Measurements from ENCODE around the gene BDH1.
"Not testable (repeated sequence)": the region's sequence is repeated elsewhere in the genome, so short reads cannot be mapped to it uniquely, and the experiment has no call there.

The BDH1 gene

DNA sequence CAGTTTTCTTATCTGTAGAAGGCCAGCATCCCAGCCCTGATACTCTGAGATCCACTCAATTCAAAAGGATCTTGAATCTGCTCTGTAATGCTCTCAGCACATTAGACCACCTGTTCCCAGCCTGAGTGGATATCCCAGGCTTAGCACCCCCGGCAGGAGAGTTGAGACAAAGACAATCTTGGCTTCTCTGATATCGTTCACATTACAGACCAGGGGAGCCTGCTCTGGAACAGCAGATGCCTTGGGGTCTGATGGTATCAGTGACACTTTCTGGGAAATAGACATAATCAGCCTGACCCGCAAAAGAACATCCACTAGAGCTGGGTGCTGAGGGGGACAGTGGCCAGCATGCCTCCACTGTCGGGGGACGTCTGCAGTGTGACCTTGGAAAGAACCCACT is 70.6 kb downstream of the BDH1 start:
- DNase-seq (ENCODE audit: low spot score) = no peak

- DNase-seq (ENCODE audit: low spot score) = no peak
Observed at GRCh38 chr3:197484204-197484901, 71.4 kb downstream of the BDH1 start.

GRCh38 chr3:197482001-197482400 is 73.8 kb downstream of the BDH1 start:
- no peak for DNase-seq (ENCODE audit: low spot score)

GRCh38 chr3:197480320-197480719 is 75.4 kb downstream of the BDH1 start:
- no peak for DNase-seq (ENCODE audit: low spot score)

GRCh38 chr3:197478746-197479668 is 76.8 kb downstream of the BDH1 start:
- DNase-seq (ENCODE audit: low spot score) = no peak

- DNase-seq (ENCODE audit: low spot score) = not testable (repeated sequence)
Observed at GRCh38 chr3:197477816-197478215, 78.0 kb downstream of the BDH1 start.

DNA sequence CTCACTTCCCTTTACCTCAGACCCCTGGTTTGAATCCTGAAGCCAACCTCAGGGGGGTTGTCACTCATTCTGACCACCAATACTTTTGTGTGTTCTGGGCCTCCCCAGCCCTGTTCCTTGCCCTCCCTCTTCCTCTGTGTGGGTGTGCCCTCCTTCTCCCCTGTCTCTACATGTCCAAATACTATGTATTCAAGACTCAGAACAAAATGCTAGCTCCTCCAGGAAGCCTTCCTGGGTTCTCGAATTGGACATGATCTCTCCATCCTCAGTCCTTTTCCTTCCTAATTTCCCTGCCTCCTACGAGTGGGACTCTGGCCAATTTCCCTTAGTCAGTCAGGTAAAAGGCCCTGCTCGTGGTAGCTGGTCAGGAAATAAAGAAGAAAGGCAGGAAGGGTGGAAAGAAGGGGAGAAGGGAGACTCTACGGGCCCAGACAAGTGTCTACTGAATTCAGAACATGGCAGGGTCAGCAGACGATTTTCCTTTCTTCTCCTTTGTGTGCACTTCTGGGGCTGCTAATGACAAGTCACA is 79.7 kb downstream of the BDH1 start:
- DNase-seq (ENCODE audit: low spot score) = no peak

DNA sequence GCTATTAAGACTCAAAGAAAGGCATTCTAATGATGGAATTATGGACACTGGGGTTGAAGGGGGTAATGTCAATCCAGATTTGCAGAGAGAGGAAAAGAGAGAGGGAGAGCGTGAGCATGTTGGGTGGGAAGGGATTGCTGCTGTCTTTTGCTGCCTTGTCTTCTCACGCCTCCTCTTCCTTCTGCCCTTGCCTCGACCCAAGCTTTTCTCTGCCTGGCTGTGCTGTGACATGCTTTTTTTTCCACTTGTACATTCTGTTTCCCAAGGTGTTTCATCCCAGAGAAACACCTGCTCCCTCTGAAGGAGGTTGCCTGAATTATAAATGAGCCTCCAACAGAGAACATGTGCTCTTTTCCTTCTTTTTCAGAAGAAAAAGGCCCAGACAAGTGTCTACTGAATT is 80.3 kb downstream of the BDH1 start:
- no peak for DNase-seq (ENCODE audit: low spot score)

DNA sequence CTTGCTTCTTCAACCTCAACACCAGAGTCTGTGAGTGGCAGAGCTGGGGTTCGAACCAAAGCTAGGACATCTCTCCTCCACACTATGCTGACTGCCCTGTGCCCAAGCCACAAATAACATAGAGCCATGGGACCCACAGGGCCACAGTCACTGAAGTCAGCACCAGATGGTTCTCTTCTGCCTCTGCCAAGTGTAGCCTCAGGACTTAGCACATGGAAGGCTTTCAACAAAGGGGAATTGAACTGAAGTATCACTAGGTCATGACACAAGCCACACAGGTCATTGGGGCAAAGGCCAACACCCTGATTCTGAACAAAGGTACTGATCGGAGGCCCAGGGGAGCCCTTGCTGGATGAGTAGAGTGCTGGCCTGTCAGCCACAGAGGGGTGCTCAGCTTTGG is 83.6 kb downstream of the BDH1 start:
- no peak for DNase-seq (ENCODE audit: low spot score)

- no peak for DNase-seq (ENCODE audit: low spot score)
Observed at GRCh38 chr3:197471221-197472010, 84.4 kb downstream of the BDH1 start.

- DNase-seq (ENCODE audit: low spot score) = no peak
Observed at GRCh38 chr3:197468866-197469382, 86.8 kb downstream of the BDH1 start.

DNA sequence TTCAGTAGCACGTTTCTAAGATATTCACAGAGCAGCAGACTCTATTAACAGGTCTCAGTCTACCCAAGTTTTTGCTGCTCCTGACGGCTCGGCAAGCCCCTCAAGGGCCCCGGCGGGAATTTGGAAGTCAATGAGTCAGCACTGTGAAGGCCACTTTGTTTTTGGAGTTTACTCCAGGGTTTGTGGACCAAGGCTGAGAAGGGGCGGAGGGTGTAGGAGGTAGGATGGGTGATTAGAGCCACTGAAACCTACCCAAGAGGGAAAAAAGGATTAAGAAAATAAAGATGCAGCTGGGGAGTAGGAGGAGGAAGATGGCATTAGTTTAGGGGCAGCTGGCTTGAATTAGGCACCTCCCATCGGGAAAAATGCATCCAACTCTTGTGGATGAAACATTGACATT is 87.6 kb downstream of the BDH1 start:
- DNase-seq (ENCODE audit: low spot score) = no peak

GRCh38 chr3:197466586-197467399 is 89.0 kb downstream of the BDH1 start:
- no peak for DNase-seq (ENCODE audit: low spot score)

- DNase-seq (ENCODE audit: low spot score) = no peak
Observed at GRCh38 chr3:197465996-197466549, 89.7 kb downstream of the BDH1 start.

DNA sequence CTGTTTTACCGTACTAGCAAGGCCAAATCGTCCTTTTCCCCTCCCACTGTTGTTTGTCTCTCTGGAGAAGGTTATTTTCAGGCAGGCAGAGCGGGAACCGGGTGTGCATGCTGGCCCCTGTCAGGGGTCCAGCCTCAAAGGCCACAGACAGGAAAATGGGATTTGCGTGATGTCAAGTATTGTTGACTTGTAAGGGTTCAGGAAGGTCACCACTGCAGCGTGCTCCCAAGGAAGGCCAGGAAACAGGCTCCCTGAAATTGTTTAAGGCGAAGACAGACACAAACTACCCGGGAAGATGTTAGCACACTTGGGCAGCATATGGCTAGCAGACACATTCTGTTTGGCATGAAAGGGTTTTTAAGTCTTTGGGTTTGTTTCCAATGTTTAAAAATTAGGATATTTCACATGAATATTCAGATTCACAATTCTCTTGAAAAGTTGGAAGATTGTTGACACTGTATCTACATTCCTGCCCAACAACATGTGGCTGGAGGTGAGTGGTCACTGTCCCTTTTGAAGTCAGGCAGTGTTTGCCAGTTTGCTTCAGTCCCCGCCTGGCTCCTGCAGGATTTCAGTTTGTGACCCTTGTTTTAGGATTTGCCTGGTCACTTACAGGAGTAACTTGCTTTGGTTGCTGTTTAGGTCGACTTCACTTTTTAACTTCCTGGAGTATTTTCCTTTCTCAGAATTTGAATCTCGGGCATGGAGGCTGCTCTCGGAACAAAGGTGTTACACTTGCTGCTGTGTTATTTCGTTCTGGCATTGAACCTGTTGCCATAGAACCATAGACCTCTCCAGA is 90.4 kb downstream of the BDH1 start:
- no peak for DNase-seq (ENCODE audit: low spot score)

- no peak for DNase-seq (ENCODE audit: low spot score)
Observed at GRCh38 chr3:197464794-197465193, 91.0 kb downstream of the BDH1 start.

GRCh38 chr3:197463279-197463678 is 92.5 kb downstream of the BDH1 start:
- no peak for DNase-seq (ENCODE audit: low spot score)

DNA sequence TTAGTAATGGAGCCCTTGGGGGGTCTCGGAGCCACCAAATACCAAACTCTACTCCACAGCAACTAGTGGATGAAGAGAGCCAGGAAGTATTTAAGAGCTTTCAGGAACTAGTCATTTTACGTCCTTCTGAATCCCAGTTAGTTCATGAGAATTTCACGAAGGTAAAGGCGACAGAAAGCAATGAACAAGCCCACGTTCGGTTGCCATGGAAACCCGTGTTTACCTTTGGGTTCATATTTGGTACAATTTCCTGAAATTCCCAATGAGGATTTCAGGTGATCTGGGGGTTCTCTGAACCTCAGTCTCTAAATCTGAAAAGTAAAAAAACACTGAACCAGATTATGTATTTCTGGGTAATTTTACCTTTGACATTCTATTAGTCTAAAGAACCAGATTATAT is 93.0 kb downstream of the BDH1 start:
- no peak for DNase-seq (ENCODE audit: low spot score)

GRCh38 chr3:197460639-197461038 is 95.1 kb downstream of the BDH1 start:
- no peak for DNase-seq (ENCODE audit: low spot score)

- no peak for DNase-seq (ENCODE audit: low spot score)
Observed at GRCh38 chr3:197460002-197460401, 95.8 kb downstream of the BDH1 start.
